Measurements from ENCODE around the gene HHATL. TPM values are rescaled to one million over a fixed set of nuclear protein-coding genes. Genes with fewer than 3 reads are reported as not detected.
A peak's percentile ranks its signal among the peaks of the same experiment; 100 is the strongest.

Gene HHATL, protein sequence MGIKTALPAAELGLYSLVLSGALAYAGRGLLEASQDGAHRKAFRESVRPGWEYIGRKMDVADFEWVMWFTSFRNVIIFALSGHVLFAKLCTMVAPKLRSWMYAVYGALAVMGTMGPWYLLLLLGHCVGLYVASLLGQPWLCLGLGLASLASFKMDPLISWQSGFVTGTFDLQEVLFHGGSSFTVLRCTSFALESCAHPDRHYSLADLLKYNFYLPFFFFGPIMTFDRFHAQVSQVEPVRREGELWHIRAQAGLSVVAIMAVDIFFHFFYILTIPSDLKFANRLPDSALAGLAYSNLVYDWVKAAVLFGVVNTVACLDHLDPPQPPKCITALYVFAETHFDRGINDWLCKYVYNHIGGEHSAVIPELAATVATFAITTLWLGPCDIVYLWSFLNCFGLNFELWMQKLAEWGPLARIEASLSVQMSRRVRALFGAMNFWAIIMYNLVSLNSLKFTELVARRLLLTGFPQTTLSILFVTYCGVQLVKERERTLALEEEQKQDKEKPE
- polyA plus RNA-seq (ENCODE audit: insufficient read length in 4 of 4) = under 1 TPM; 0.43 to 0.74 (median 0.50) TPM

GRCh38 chr3:42702066-42702951, at the start of gene HHATL:
Gene HHATL, minus strand, starts transcription at chr3:42702798. Its CDS starts 1,972 bp downstream, at chr3:42700826.
- no peak for DNase-seq (ENCODE audit: low read depth in 4 of 4, low spot score in 2 of 4)

GRCh38 chr3:42751609-42752008, 49.0 kb upstream of the HHATL start:
- no peak for DNase-seq (ENCODE audit: low read depth in 4 of 4, low spot score in 2 of 4)

GRCh38 chr3:42750834-42751233, 48.2 kb upstream of the HHATL start:
- DNase-seq (ENCODE audit: low read depth in 4 of 4, low spot score in 2 of 4) = no peak

- DNase-seq (ENCODE audit: low read depth in 4 of 4, low spot score in 2 of 4) = no peak
Observed at GRCh38 chr3:42749753-42750231, 47.2 kb upstream of the HHATL start.

DNA sequence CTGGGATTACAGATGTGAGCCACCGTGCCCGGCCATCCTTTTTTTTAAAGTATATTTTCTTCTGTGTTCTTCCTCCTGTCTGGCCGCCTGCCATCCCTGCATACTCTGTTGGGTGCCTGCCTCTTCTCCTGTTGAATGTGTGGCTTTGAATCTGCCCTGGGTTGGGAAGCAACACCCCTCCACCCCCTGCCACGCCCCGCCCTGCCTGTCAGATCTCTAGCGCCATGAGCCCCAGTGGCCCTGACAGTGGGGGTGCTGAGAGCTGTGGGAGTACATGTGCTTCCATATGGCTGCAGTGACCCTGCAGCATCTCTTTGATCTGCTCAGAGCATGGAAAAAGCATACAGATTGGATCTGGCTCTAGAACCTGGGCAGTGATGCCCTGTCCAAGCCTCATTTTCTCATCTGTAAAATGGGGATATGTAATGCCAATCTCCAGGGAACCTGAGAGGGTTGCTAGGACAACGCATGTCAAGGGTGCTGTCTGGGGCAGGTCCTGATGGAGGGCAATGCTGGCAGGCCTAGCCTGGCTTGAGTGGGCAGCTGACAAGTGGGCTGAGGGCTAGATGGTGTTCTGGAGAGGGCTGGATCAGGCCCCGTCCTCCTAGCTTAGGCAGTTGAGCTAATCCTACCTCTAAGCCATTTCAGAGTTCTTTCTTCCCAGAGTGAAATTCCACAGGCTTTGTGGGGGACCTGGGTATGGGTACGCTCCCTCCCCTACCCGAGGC, 46.6 kb upstream of the HHATL start:
- no peak for DNase-seq (ENCODE audit: low read depth in 4 of 4, low spot score in 2 of 4)

GRCh38 chr3:42747581-42747980, 45.0 kb upstream of the HHATL start:
- no peak for DNase-seq (ENCODE audit: low read depth in 4 of 4, low spot score in 2 of 4)

DNA sequence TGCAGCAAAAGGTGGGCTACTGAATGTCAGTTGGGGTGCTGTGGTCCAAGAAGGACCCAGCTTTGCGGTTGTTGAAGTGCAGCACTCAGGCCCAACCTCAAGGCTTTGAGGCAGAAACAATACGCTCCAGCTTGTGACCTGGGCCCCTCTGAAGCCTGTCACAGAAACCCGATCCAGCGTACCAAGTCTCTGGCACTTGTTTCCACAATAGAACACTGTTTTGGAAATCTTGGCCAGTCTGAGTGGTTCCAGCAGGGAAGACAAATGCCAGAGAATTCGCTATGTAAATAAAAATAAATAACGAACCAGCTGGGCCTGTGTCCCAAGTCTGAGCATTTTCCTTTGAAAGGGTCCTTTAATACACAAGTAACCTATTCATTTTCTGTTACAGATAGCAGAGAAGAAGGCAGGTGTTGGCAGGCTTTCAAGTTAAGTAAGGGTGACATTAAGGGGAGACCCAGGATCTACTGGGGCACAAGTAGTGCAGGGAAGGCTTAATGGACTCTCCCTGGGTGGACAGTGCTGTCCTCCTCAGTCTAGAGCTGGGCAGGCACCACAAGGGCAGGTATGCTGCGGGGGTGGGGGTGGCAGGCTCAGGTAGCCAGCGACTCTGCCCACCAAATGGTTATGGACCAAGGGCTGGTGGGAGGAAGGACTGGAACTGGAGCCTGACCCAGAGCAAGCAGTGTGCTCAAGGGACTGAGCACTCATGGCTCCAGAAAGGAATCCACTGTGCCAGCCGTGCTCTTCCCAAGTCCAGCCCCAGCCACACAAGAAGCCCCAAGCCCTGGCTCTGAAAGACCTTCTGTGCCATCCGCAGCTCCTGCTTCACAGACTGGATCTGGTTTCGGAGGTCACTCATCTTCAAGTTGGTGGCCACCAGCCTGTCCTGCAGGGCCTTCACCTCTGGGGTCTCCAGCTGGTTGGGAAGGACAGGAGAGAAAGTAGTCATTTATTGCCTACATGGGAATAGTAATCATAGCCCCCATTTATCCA, 44.2 kb upstream of the HHATL start:
- DNase-seq (ENCODE audit: low read depth in 4 of 4, low spot score in 2 of 4) = peak in 1 of 4 donors; percentile 39

DNA sequence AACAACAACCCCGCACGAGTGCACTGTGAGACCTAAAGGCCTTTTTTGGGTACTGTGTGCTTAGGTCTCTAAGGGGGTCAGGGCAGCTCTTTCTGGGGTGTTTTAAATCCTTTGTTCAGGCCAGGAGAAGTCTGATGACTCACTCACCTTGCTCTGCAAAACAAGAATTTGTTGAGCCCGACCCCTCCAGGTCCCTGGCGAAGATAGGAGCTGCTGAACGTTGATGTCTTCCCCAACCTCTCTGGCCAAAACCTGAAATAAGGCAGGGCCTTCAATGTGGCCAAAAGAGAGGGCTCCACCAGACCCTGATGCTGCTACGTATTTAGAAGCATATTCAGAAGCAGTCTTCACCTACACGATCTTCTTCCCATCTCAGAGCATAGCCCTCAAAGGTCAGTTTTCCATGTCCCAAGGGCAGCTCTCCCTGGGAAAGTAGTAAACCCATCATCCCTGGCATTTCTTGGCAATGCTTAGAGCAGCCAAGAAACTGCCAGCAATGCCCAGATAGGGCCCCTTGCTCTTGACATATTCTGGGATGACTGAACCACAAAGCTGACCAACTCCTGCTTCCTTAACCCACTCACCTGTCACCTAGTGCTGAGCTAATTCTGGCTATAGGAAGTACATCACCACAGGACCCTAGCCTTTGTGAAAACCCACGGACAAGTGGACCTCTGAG, 43.3 kb upstream of the HHATL start:
- DNase-seq (ENCODE audit: low read depth in 4 of 4, low spot score in 2 of 4) = no peak

- DNase-seq (ENCODE audit: low read depth in 4 of 4, low spot score in 2 of 4) = no peak
Observed at GRCh38 chr3:42745291-42745745, 42.7 kb upstream of the HHATL start.

- DNase-seq (ENCODE audit: low read depth in 4 of 4, low spot score in 2 of 4) = no peak
Observed at GRCh38 chr3:42743204-42743995, 40.8 kb upstream of the HHATL start.

DNA sequence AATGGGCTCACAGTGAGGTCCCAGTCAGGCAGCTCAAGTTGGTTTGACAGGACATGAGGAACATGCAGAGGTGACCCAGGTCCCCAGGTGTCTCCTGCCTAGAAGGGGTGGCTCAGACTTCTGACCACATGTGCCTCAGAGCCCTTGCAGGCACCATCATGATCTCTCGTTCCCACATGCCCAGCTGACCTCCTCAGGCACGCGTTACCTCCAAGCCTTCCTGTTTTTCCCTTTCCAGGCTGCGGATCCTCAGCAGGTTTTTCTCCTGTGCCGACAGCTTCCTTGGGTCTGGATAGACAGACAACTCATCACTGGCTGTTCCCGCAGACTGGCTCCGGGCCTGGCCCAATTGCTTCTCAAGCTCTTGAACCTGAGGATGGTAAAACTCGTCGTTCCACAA, 40.1 kb upstream of the HHATL start:
- no peak for DNase-seq (ENCODE audit: low read depth in 4 of 4, low spot score in 2 of 4)

GRCh38 chr3:42742259-42742658, 39.7 kb upstream of the HHATL start:
- no peak for DNase-seq (ENCODE audit: low read depth in 4 of 4, low spot score in 2 of 4)

GRCh38 chr3:42741796-42742195, 39.2 kb upstream of the HHATL start:
- DNase-seq (ENCODE audit: low read depth in 4 of 4, low spot score in 2 of 4) = no peak

- peak in 1 of 4 donors; percentile 36 for DNase-seq (ENCODE audit: low read depth in 4 of 4, low spot score in 2 of 4)
Observed at GRCh38 chr3:42739401-42740158, 37.0 kb upstream of the HHATL start.

DNA sequence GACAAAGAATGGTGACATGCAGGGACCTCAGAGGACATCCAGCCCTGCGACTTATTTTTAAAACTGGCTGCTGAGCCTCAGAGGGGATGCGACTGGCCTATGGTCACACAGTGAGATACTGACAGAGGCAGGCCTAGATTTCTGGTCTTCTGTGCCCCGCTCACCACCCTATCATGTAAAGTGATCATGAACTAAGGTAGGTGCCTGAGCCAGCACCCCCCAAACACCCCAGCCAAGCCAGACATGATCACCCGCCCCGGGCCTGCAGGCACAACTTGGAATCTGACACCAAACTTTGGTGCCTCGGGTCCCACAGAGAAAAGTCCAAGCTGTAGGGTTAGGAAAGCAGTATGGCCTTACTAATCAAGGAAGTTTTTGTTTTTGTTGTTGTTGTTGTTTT, 33.9 kb upstream of the HHATL start:
- no peak for DNase-seq (ENCODE audit: low read depth in 4 of 4, low spot score in 2 of 4)

GRCh38 chr3:42736081-42736480, 33.5 kb upstream of the HHATL start:
- DNase-seq (ENCODE audit: low read depth in 4 of 4, low spot score in 2 of 4) = no peak

GRCh38 chr3:42735615-42736014, 33.0 kb upstream of the HHATL start:
- DNase-seq (ENCODE audit: low read depth in 4 of 4, low spot score in 2 of 4) = no peak
